Measurements from ENCODE around the gene OXER1.

The OXER1 gene

DNA sequence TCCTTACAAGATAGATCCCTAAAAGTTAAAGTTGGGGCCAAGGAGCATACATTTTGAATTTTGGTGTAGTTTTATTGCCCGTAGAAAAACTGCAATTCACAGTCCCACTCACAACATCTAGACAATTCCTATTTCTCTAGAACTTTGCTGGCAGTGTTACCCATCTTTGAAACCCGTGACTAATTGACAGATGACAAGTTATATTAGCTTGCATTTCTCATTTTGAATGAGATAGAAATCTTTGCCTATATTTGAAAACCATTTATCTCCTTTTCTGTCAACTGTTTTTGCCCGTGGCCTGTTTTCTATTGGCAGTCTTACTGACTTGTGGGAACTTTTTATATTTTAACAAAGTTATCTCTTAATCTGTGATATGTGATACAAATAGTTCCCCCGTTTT is 50.0 kb downstream of the OXER1 start:
- Histone ChIP-seq H3K27me3 (ENCODE audit: insufficient read depth, insufficient read length) (no peaks in the 10 kb centered on the region), H3K9me3 (ENCODE audit: insufficient read depth, low read length) (no peaks in the 10 kb centered on the region), H3K4me1 (ENCODE audit: insufficient read depth, insufficient read length) (no peaks in the 10 kb centered on the region), H3K4me3 (ENCODE audit: insufficient read length, low read depth) (no peak overlapping the region), H3K9ac (ENCODE audit: insufficient read length, low read depth) (no peak overlapping the region), H3K36me3 (ENCODE audit: insufficient read depth, insufficient read length, low read length) (peaks cover 5% of the 10 kb centered on the region)
- no peak for DNase-seq (ENCODE audit: low read depth, low spot score)
- TF ChIP-seq SUZ12 (IDR thresholded peaks at IDR 0.05; ENCODE audit: extremely low read depth, insufficient read depth, insufficient read length) (no peak), ZNF274 (IDR thresholded peaks at IDR 0.05; ENCODE audit: low read depth, low read length) (no peak), YY1 (IDR thresholded peaks at IDR 0.05; ENCODE audit: insufficient read depth, insufficient read length) (no peak)

DNA sequence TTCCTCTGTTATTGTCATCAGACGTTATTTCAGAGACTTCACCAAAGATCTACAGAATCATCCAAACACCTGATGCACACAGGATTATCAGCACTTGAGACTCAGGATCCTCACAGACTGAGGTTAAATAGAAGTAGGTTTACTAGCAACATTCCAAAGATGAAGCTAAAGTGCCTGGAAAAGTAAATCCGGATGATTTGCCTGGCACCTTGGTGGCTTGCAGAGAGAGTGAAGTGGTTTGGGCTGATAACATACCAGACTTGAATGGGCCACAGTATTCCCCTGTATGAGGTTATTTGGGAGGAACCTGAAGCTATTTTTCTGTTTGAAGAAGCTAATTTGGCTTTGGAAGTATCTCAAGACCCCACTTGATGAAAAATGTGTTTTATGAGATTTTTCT is 51.0 kb downstream of the OXER1 start:
- H3K27me3 ChIP-seq (ENCODE audit: insufficient read depth, insufficient read length) = no peaks in the 10 kb centered on the region
- TF ChIP-seq SUZ12 (IDR thresholded peaks at IDR 0.05; ENCODE audit: extremely low read depth, insufficient read depth, insufficient read length) (no peak), ZNF274 (IDR thresholded peaks at IDR 0.05; ENCODE audit: low read depth, low read length) (no peak), YY1 (IDR thresholded peaks at IDR 0.05; ENCODE audit: insufficient read depth, insufficient read length) (no peak)

More for the DNA sequence above, 51.0 kb downstream of the OXER1 start:
- Histone ChIP-seq H3K9me3 (ENCODE audit: insufficient read depth, low read length) (no peaks in the 10 kb centered on the region), H3K36me3 (ENCODE audit: insufficient read depth, insufficient read length, low read length) (peaks cover 14% of the 10 kb centered on the region), H3K4me3 (ENCODE audit: insufficient read length, low read depth) (no peak overlapping the region), H3K9ac (ENCODE audit: insufficient read length, low read depth) (no peak overlapping the region), H3K4me1 (ENCODE audit: insufficient read depth, insufficient read length) (no peaks in the 10 kb centered on the region)
- no peak for DNase-seq (ENCODE audit: low read depth, low spot score)

Measured in NT2/D1 (cell line).